Measurements from ENCODE around the gene SLC51B. TPM values are rescaled to one million over a fixed set of nuclear protein-coding genes. Genes with fewer than 3 reads are reported as not detected.
A peak's percentile ranks its signal among the peaks of the same experiment; 100 is the strongest.

The SLC51B gene
- total RNA-seq, 2 donors from 2014 or later = not detected

- Histone ChIP-seq H3K27me3 (replicated peaks; ENCODE audit: insufficient read depth) (no peaks in the 10 kb centered on the region), H3K4me1 (ENCODE audit: control insufficient read depth in 1 of 2, low read depth in 2 of 2) (peaks cover 3 to 13% of the 10 kb centered on the region in 2 donors), H3K9me3 (no peaks in the 10 kb centered on the region), H3K4me3 (no peak overlapping the region), H3K36me3 (no peaks in the 10 kb centered on the region), H3K27ac (no peak overlapping the region)
- DNase-seq (ENCODE audit: low spot score) (no peak), ATAC-seq (ENCODE audit: insufficient number of reproducible peaks, low FRiP score, low read depth) (no peak)
- peak; percentile 39 for TF ChIP-seq CTCF (IDR thresholded peaks at IDR 0.05)
These were observed 11.4 kb upstream of the SLC51B start for GRCh38 chr15:65033659-65034269.

- no peak for TF ChIP-seq CTCF (IDR thresholded peaks at IDR 0.05)
- Histone ChIP-seq H3K4me1 (ENCODE audit: control insufficient read depth in 1 of 2, low read depth in 2 of 2) (peaks cover 3 to 13% of the 10 kb centered on the region in 2 donors), H3K27ac (no peak overlapping the region), H3K27me3 (replicated peaks; ENCODE audit: insufficient read depth) (no peaks in the 10 kb centered on the region), H3K36me3 (no peaks in the 10 kb centered on the region), H3K9me3 (no peaks in the 10 kb centered on the region), H3K4me3 (no peak overlapping the region)
- ATAC-seq (ENCODE audit: insufficient number of reproducible peaks, low FRiP score, low read depth) = no peak
- DNase-seq (ENCODE audit: low spot score) = no peak
These were observed 10.5 kb upstream of the SLC51B start for GRCh38 chr15:65034719-65035118.

GRCh38 chr15:65037309-65037708 lies 7.9 kb upstream of the SLC51B start:
- Histone ChIP-seq H3K4me3 (no peak overlapping the region), H3K4me1 (ENCODE audit: control insufficient read depth in 1 of 2, low read depth in 2 of 2) (peaks cover 3 to 13% of the 10 kb centered on the region in 2 donors), H3K36me3 (no peaks in the 10 kb centered on the region), H3K9me3 (no peaks in the 10 kb centered on the region), H3K27me3 (replicated peaks; ENCODE audit: insufficient read depth) (no peaks in the 10 kb centered on the region), H3K27ac (no peak overlapping the region)
- no peak for TF ChIP-seq CTCF (IDR thresholded peaks at IDR 0.05)
- DNase-seq (ENCODE audit: low spot score) = no peak
- no peak for ATAC-seq (ENCODE audit: insufficient number of reproducible peaks, low FRiP score, low read depth)

GRCh38 chr15:65038428-65038827 lies 6.8 kb upstream of the SLC51B start:
- no peak overlapping the region for H3K4me3 ChIP-seq
- no peak overlapping the region for H3K27ac ChIP-seq
- peaks cover 3 to 8% of the 10 kb centered on the region in 2 donors for H3K4me1 ChIP-seq (ENCODE audit: control insufficient read depth in 1 of 2, low read depth in 2 of 2)
- TF ChIP-seq CTCF (IDR thresholded peaks at IDR 0.05) = no peak
- no peaks in the 10 kb centered on the region for H3K9me3 ChIP-seq
- no peaks in the 10 kb centered on the region for H3K27me3 ChIP-seq (replicated peaks; ENCODE audit: insufficient read depth)
- DNase-seq (ENCODE audit: low spot score) = no peak
- no peaks in the 10 kb centered on the region for H3K36me3 ChIP-seq
- no peak for ATAC-seq (ENCODE audit: insufficient number of reproducible peaks, low FRiP score, low read depth)

- ATAC-seq (ENCODE audit: insufficient number of reproducible peaks, low FRiP score, low read depth) (no peak), DNase-seq (ENCODE audit: low spot score) (no peak)
- Histone ChIP-seq H3K36me3 (no peaks in the 10 kb centered on the region), H3K27ac (no peak overlapping the region), H3K4me3 (no peak overlapping the region), H3K27me3 (replicated peaks; ENCODE audit: insufficient read depth) (no peaks in the 10 kb centered on the region), H3K9me3 (no peaks in the 10 kb centered on the region), H3K4me1 (ENCODE audit: control insufficient read depth in 1 of 2, low read depth in 2 of 2) (peaks cover 1 to 6% of the 10 kb centered on the region in 2 donors)
- no peak for TF ChIP-seq CTCF (IDR thresholded peaks at IDR 0.05)
These were observed 6.4 kb upstream of the SLC51B start for GRCh38 chr15:65038836-65039235.

Data from thoracic aorta (tissue), 2 donors.